Tibial nerve (tissue), 4 donors: ENCODE measurements around the gene FIBCD1. TPM values are rescaled to one million over a fixed set of nuclear protein-coding genes. Genes with fewer than 3 reads are reported as not detected.

ENCODE experiments used
- DNase-seq, 2 donors: peaks; one replicate each; pipeline ENCODE4 v3.0.0-alpha.2; 2019; ENCODE audit warnings: low spot score in 2 of 2
- H3K27ac ChIP-seq, 4 donors: fragments of 200-600 bp; sonication (generic) in 3 of 4; one replicate each; pipeline ENCODE4 v1.5.1; 2017 to 2019; ENCODE audit warnings: mild to moderate bottlenecking in 1 of 4
- H3K27me3 ChIP-seq, 2 donors: fragments of 200-600 bp; sonication (generic) in 1 of 2; one replicate each; pipeline versions ENCODE4 v1.5.1 to v1.6.0; 2017 to 2019
- H3K36me3 ChIP-seq, 3 donors: fragments of 200-600 bp; sonication (generic); one replicate each; pipeline ENCODE4 v1.5.1; 2018 to 2019
- H3K4me1 ChIP-seq, 4 donors: fragments of 200-600 bp; sonication (generic) in 3 of 4; one replicate each; pipeline ENCODE4 v1.5.1; 2017 to 2019
- H3K4me3 ChIP-seq, 4 donors: fragments of 200-600 bp; sonication (generic) in 3 of 4; one replicate each; pipeline ENCODE4 v1.5.1; 2017 to 2019; ENCODE audit warnings: mild to moderate bottlenecking in 1 of 4, moderate library complexity in 1 of 4
- H3K9me3 ChIP-seq, 4 donors: fragments of 200-600 bp; sonication (generic) in 3 of 4; one replicate each; pipeline ENCODE4 v1.5.1; 2017 to 2019
- CTCF ChIP-seq, 5 experiments: fragments of 200-600 bp in 3 of 5; fragments of 450-650 bp in 2 of 5; sonication (generic) in 3 of 5; IDR thresholded peaks; one replicate each; pipeline ENCODE4 v1.5.1; 2016 to 2019; ENCODE audit warnings: antibody characterized with exemption in 5 of 5, mild to moderate bottlenecking in 3 of 5, moderate library complexity in 2 of 5
- EP300 ChIP-seq, 2 donors: sonication (generic); formaldehyde crosslinking; IDR thresholded peaks; one replicate each; pipeline ENCODE4 v1.6.1; 2017; ENCODE audit warnings: antibody characterized with exemption in 2 of 2, mild to moderate bottlenecking in 1 of 2
- POLR2A ChIP-seq, 2 donors: fragments of 450-650 bp; IDR thresholded peaks; one replicate each; pipeline ENCODE4 v1.6.1; 2017; ENCODE audit warnings: antibody characterized with exemption in 2 of 2, mild to moderate bottlenecking in 2 of 2, moderate library complexity in 2 of 2
- WGBS, 2 donors: methylation state at CpG; one replicate each; pipeline ENCODE4 v1.1.5; 2018; 5-methylcytosine and 5-hydroxymethylcytosine counted together
- total RNA-seq, 4 donors: library from RNA; depleted of rRNA; stranded (reverse); fragments of >200 nt; gene quantifications; one replicate each; pipeline ENCODE4 v1.1.0, GENCODE V29; 2016

Gene FIBCD1
- total RNA-seq, 4 donors from 2014 or later: not detected

- Histone ChIP-seq H3K4me1 (no peaks in the 10 kb centered on the region), H3K27ac (no peak overlapping the region), H3K9me3 (no peaks in the 10 kb centered on the region), H3K4me3 (no peak overlapping the region), H3K36me3 (no peaks in the 10 kb centered on the region), H3K27me3 (peaks cover 0 to 79% of the 10 kb centered on the region in 2 donors)
- no peak for DNase-seq
- TF ChIP-seq POLR2A (IDR thresholded peaks at IDR 0.05): no peak
- TF ChIP-seq CTCF (IDR thresholded peaks at IDR 0.05): no peak
- TF ChIP-seq EP300 (IDR thresholded peaks at IDR 0.05): no peak
- WGBS, 2 donors: 65 to 67% methylated on average over 10 to 22 of the region's 25 CpGs
Measured at GRCh38 chr9:130903194-130904069, 35.6 kb downstream of the FIBCD1 start.

- H3K4me3 ChIP-seq: no peak overlapping the region
- 73 to 76% methylated on average over 18 to 19 of the region's 27 CpGs for WGBS, 2 donors
- no peaks in the 10 kb centered on the region for H3K36me3 ChIP-seq
- peaks cover 0 to 85% of the 10 kb centered on the region in 2 donors for H3K27me3 ChIP-seq
- no peak overlapping the region for H3K27ac ChIP-seq
- H3K4me1 ChIP-seq: no peaks in the 10 kb centered on the region
- DNase-seq: no peak
- TF ChIP-seq POLR2A (IDR thresholded peaks at IDR 0.05): no peak
- no peak for TF ChIP-seq EP300 (IDR thresholded peaks at IDR 0.05)
- TF ChIP-seq CTCF (IDR thresholded peaks at IDR 0.05): no peak
- no peaks in the 10 kb centered on the region for H3K9me3 ChIP-seq
Measured at GRCh38 chr9:130902204-130903185, 36.6 kb downstream of the FIBCD1 start.

DNA sequence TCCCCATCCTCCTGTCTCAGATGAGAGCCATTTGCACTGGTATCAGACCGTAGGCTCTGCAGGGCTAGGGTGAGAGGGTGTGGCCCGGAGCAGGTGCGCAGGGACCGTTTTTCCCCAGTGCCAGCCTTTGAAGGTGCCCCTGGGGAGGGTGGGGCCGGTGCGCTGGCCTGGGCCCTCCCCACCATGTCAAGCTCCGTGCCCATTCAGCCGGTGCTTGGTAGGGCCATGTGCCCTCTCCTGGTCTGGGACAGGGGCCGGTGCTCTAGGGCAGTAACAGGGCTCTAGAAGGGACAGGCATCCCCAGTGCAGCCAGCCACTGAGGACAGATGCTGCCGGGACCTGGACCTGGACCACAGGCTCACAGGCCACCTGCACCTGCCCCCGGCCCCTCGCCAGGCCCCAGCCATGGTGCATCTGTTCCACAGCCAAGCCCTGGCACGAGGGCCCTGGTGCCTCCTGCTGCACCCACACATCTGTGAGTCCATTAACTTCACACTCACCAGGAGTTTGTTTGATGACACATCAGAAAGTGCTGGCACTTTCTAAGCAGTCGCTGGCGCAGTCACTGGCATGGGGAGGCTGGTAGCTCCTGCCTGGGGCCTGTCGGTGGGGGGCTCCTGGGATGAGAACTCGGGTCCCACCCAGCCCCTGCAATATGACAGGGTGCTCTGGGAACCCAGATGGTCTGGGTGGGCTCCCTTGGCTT is 37.4 kb downstream of the FIBCD1 start:
- Histone ChIP-seq H3K4me1 (no peaks in the 10 kb centered on the region), H3K36me3 (no peaks in the 10 kb centered on the region), H3K9me3 (no peaks in the 10 kb centered on the region), H3K27me3 (peaks cover 0 to 81% of the 10 kb centered on the region in 2 donors), H3K4me3 (no peak overlapping the region), H3K27ac (no peak overlapping the region)
- DNase-seq: no peak
- TF ChIP-seq EP300 (IDR thresholded peaks at IDR 0.05) (no peak), CTCF (IDR thresholded peaks at IDR 0.05) (no peak), POLR2A (IDR thresholded peaks at IDR 0.05) (no peak)
- whole genome bisulfite sequencing, 2 donors: 78 to 83% methylated on average over 3 to 5 of the region's 17 CpGs

DNA sequence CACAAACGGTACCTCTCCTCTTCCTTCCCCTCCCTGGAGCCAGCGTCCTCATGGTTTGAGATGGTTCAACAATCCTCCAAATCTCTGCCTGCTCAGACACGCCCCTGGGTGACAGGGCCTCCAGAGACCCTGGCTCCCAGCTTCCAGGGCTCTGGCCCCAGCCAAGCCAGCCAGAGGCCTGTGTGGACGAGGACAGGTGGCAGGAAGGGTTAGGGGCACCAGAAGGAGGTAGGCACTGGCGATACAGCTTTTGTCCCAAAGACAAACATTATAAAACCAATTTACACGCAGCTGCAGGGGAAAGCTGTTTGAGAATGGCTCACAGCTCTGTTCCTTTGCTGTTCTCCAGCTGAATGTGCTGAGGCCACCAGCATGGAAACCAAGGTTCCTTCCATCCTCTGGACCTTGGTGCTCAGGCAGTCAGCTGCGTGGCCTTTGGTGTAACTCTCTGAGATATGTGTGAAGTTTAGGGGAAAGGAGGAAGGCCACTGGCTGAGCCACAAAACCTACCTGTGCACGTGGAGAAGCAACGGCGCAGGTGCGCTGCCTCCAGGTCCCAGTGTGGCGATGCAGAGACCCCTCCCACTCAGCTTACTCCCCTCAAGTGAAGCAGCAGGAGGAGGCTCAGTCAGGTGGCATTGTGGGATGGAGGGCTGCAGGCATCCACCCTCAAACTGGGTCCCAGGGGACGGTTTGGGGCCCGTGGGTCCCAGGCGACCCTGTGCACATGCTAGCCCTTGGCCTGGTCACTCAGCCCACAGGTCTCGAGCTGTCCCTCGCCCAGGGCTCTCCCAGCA is 38.1 kb downstream of the FIBCD1 start:
- no peaks in the 10 kb centered on the region for H3K9me3 ChIP-seq
- no peak overlapping the region for H3K4me3 ChIP-seq
- no peak for DNase-seq
- 68 to 73% methylated on average over 16 to 17 of the region's 17 CpGs for WGBS, 2 donors
- peaks cover 0 to under 1% (median 0%) of the 10 kb centered on the region in 4 donors for H3K4me1 ChIP-seq
- TF ChIP-seq POLR2A (IDR thresholded peaks at IDR 0.05) (no peak), EP300 (IDR thresholded peaks at IDR 0.05) (no peak), CTCF (IDR thresholded peaks at IDR 0.05) (no peak)
- no peak overlapping the region for H3K27ac ChIP-seq
- H3K36me3 ChIP-seq: no peaks in the 10 kb centered on the region
- peaks cover 0 to 74% of the 10 kb centered on the region in 2 donors for H3K27me3 ChIP-seq
